ENCODE results near the gene LRRC75A.

Gene LRRC75A

GRCh38 chr17:16419074-16419928 is 72.7 kb downstream of the LRRC75A start:
- TF ChIP-seq REST (IDR thresholded peaks at IDR 0.05; ENCODE audit: insufficient replicate concordance, low read depth), result no peak
- no peak for TF ChIP-seq GABPA (IDR thresholded peaks at IDR 0.05; ENCODE audit: low read depth)
- TF ChIP-seq, protein P1, sequence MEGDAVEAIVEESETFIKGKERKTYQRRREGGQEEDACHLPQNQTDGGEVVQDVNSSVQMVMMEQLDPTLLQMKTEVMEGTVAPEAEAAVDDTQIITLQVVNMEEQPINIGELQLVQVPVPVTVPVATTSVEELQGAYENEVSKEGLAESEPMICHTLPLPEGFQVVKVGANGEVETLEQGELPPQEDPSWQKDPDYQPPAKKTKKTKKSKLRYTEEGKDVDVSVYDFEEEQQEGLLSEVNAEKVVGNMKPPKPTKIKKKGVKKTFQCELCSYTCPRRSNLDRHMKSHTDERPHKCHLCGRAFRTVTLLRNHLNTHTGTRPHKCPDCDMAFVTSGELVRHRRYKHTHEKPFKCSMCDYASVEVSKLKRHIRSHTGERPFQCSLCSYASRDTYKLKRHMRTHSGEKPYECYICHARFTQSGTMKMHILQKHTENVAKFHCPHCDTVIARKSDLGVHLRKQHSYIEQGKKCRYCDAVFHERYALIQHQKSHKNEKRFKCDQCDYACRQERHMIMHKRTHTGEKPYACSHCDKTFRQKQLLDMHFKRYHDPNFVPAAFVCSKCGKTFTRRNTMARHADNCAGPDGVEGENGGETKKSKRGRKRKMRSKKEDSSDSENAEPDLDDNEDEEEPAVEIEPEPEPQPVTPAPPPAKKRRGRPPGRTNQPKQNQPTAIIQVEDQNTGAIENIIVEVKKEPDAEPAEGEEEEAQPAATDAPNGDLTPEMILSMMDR (IDR thresholded peaks at IDR 0.05; ENCODE audit: insufficient read depth, low read length), result no peak
- no peak for TF ChIP-seq SPI1 (IDR thresholded peaks at IDR 0.05; ENCODE audit: borderline replicate concordance, low read depth)
- TF ChIP-seq POLR2AphosphoS5 (IDR thresholded peaks at IDR 0.05; ENCODE audit: low read depth), result no peak
- no peak for DNase-seq (ENCODE audit: low read depth in 1 of 2, low spot score in 1 of 2)
- no peaks in the 10 kb centered on the region for H3K27me3 ChIP-seq (ENCODE audit: insufficient read depth, poor library complexity, severe bottlenecking)
- H3K27ac ChIP-seq (replicated peaks), result no peak overlapping the region
- H3K4me3 ChIP-seq (replicated peaks; ENCODE audit: insufficient read depth, low read length), result no peak overlapping the region

GRCh38 chr17:16418685-16419068 is 73.3 kb downstream of the LRRC75A start:
- Histone ChIP-seq H3K4me3 (replicated peaks; ENCODE audit: insufficient read depth, low read length) (no peak overlapping the region), H3K27me3 (ENCODE audit: insufficient read depth, poor library complexity, severe bottlenecking) (no peaks in the 10 kb centered on the region), H3K27ac (replicated peaks) (no peak overlapping the region)
- no peak for TF ChIP-seq SPI1 (IDR thresholded peaks at IDR 0.05; ENCODE audit: borderline replicate concordance, low read depth)
- DNase-seq (ENCODE audit: low read depth in 1 of 2, low spot score in 1 of 2), result no peak

DNA sequence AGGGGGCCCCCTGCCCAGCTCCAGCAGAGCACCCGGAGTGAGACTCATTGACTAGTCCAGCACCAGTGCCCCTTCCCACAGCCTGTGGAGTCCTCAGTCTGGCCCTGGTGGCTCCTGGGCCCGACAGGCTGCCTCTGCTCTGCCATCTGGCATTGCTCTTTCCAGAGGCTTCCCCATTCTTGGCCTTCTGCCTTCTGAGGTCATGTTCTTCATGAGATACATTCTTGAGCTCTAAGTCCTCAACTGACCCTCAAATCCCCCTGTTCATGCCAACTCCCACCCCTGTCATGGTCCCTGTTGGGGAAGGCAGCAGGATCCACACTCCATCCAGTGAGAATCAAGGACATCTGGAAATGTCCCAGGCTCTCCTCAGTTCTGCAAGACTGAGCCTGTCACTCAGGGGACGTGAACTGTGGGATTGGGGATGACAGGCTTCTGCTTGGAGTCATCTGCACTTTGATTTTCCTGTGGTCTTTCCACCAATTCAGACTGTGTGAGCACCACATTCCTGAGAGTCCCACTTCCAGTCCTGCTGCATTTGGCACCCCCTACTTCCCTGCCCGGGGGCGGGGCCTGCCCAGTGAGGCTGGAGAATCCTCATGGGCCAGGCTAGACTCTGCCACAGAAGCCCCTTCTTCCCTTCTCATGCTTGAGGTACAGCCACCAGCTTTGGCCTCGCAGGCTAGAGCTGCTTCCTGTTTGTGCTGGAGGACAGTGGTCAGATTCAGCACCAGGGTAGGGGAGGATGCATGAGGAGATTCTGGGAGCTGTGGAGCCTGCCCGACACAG is 73.9 kb downstream of the LRRC75A start:
- DNase-seq (ENCODE audit: low read depth in 1 of 2, low spot score in 1 of 2), result no peak
- Histone ChIP-seq H3K4me3 (replicated peaks; ENCODE audit: insufficient read depth, low read length) (no peak overlapping the region), H3K27ac (replicated peaks) (no peak overlapping the region), H3K27me3 (ENCODE audit: insufficient read depth, poor library complexity, severe bottlenecking) (no peaks in the 10 kb centered on the region)
- TF ChIP-seq, protein P1 (IDR thresholded peaks at IDR 0.05; ENCODE audit: insufficient read depth, low read length), result no peak
- no peak for TF ChIP-seq REST (IDR thresholded peaks at IDR 0.05; ENCODE audit: insufficient replicate concordance, low read depth)
- no peak for TF ChIP-seq POLR2AphosphoS5 (IDR thresholded peaks at IDR 0.05; ENCODE audit: low read depth)
- no peak for TF ChIP-seq SPI1 (IDR thresholded peaks at IDR 0.05; ENCODE audit: borderline replicate concordance, low read depth)
- TF ChIP-seq GABPA (IDR thresholded peaks at IDR 0.05; ENCODE audit: low read depth), result no peak

GRCh38 chr17:16417399-16417798 is 74.6 kb downstream of the LRRC75A start:
- Histone ChIP-seq H3K27me3 (ENCODE audit: insufficient read depth, poor library complexity, severe bottlenecking) (no peaks in the 10 kb centered on the region), H3K4me3 (replicated peaks; ENCODE audit: insufficient read depth, low read length) (no peak overlapping the region), H3K27ac (replicated peaks) (no peak overlapping the region)
- no peak for DNase-seq (ENCODE audit: low read depth in 1 of 2, low spot score in 1 of 2)
- TF ChIP-seq, protein P1 (IDR thresholded peaks at IDR 0.05; ENCODE audit: insufficient read depth, low read length), result no peak
- no peak for TF ChIP-seq GABPA (IDR thresholded peaks at IDR 0.05; ENCODE audit: low read depth)
- no peak for TF ChIP-seq REST (IDR thresholded peaks at IDR 0.05; ENCODE audit: insufficient replicate concordance, low read depth)
